Measurements from ENCODE around the gene PER1. TPM values are rescaled to one million over a fixed set of nuclear protein-coding genes. Genes with fewer than 3 reads are reported as not detected.
"Not testable (repeated sequence)": the region's sequence is repeated elsewhere in the genome, so short reads cannot be mapped to it uniquely, and the experiment has no call there.

PER1 gene
- total RNA-seq, 2 donors from 2014 or later, result 125 to 134 TPM

GRCh38 chr17:8109661-8110455, 42.3 kb downstream of the PER1 start:
- ATAC-seq, result peak; percentile 75 to 82
- intact Hi-C loops (cut with DNase I), result loop anchor here in 1 of 2 donors (5.0 kb wide), 1 partner anchor 33 kb away; no protein-coding TSS in a partner anchor
- DNase-seq, result peak; percentile 61

GRCh38 chr17:8108972-8109660, 43.1 kb downstream of the PER1 start:
- DNase-seq (no peak), ATAC-seq (no peak)
- intact Hi-C loops (cut with DNase I), result no loop called here

GRCh38 chr17:8106980-8107379, 45.2 kb downstream of the PER1 start:
- ATAC-seq; DNase-seq; intact Hi-C loops (cut with DNase I): not testable (repeated sequence)

GRCh38 chr17:8105957-8106398, 46.2 kb downstream of the PER1 start:
- ATAC-seq, result no peak
- DNase-seq, result no peak
- intact Hi-C loops (cut with DNase I), result no loop called here

- DNase-seq (no peak), ATAC-seq (no peak)
- intact Hi-C loops (cut with DNase I), result no loop called here
These were observed 47.3 kb downstream of the PER1 start for GRCh38 chr17:8104911-8105310.

- ATAC-seq, result peak in 1 of 2 donors; percentile 23
- no peak for DNase-seq
- intact Hi-C loops (cut with DNase I), result no loop called here
These were observed 48.7 kb downstream of the PER1 start for GRCh38 chr17:8103549-8103948.

GRCh38 chr17:8101721-8102120, 50.5 kb downstream of the PER1 start:
- intact Hi-C loops (cut with DNase I), result no loop called here
- DNase-seq (no peak), ATAC-seq (no peak)

GRCh38 chr17:8100763-8101162, 51.4 kb downstream of the PER1 start:
- no peak for ATAC-seq
- intact Hi-C loops (cut with DNase I), result no loop called here

GRCh38 chr17:8100111-8100510, 52.1 kb downstream of the PER1 start:
- intact Hi-C loops (cut with DNase I), result no loop called here
- ATAC-seq, result no peak
- no peak for DNase-seq

More at GRCh38 chr17:8100763-8101162, 51.4 kb downstream of the PER1 start:
- DNase-seq, result no peak

GRCh38 chr17:8096541-8096940, 55.7 kb downstream of the PER1 start:
- no peak for ATAC-seq
- intact Hi-C loops (cut with DNase I), result no loop called here
- no peak for DNase-seq

GRCh38 chr17:8095361-8095760, 56.8 kb downstream of the PER1 start:
- intact Hi-C loops (cut with DNase I), result no loop called here
- DNase-seq (no peak), ATAC-seq (no peak)

GRCh38 chr17:8091033-8091687, 61.0 kb downstream of the PER1 start:
- intact Hi-C loops (cut with DNase I), result no loop called here
- DNase-seq (no peak), ATAC-seq (no peak)

Small RNA genes within 50 kb of the gene (microRNA-seq; reads per million reads assigned to microRNA genes)
- gene MIR4521, result 69.5 to 79.4 reads per million in 2 donors
- 1.0 to 1.1 reads per million in 2 donors for gene MIR6883

Other genes with a start within 250 kb of the PER1 start
- 1 to 10 TPM; 1.1 to 1.3 TPM for gene RNF227, start 236.1 kb downstream of the PER1 start, total RNA-seq
- under 1 TPM; 0.71 to 0.97 TPM for gene KCNAB3, start 222.5 kb downstream of the PER1 start, total RNA-seq
- 100 to 1,000 TPM in 1 of 2 donors, 10 to 100 TPM in 1; 79.6 to 107 TPM for gene TRAPPC1, start 220.5 kb downstream of the PER1 start, total RNA-seq
- 10 to 100 TPM; 13.6 to 14.8 TPM for gene CNTROB, start 220.2 kb downstream of the PER1 start, total RNA-seq
- gene GUCY2D, start 149.8 kb downstream of the PER1 start, total RNA-seq, result under 1 TPM; 0.10 to 0.38 TPM
- under 1 TPM in 1 of 2 donors, not detected in 1; 0.39 TPM for gene ALOX15B, start 113.3 kb downstream of the PER1 start, total RNA-seq
- not detected for gene ALOX12B, start 64.7 kb downstream of the PER1 start, total RNA-seq
- not detected for gene ALOXE3, start 33.9 kb downstream of the PER1 start, total RNA-seq
- under 1 TPM; 0.38 to 0.47 TPM for gene HES7, start 28.3 kb downstream of the PER1 start, total RNA-seq
- gene VAMP2, start 10.5 kb upstream of the PER1 start, total RNA-seq, result 10 to 100 TPM; 59.1 to 72.3 TPM
- 1 to 10 TPM; 6.8 to 8.0 TPM for gene TMEM107, start 24.0 kb upstream of the PER1 start, total RNA-seq
- 1 to 10 TPM; 5.8 to 8.9 TPM for gene BORCS6, start 37.8 kb upstream of the PER1 start, total RNA-seq
- gene AURKB, start 58.2 kb upstream of the PER1 start, total RNA-seq, result 1 to 10 TPM; 1.4 to 1.5 TPM
- gene CTC1, start 95.7 kb upstream of the PER1 start, total RNA-seq, result 10 to 100 TPM; 16.0 to 16.6 TPM
- gene PFAS, start 96.9 kb upstream of the PER1 start, total RNA-seq, result 10 to 100 TPM; 13.5 to 24.1 TPM
- 10 to 100 TPM; 23.3 to 25.7 TPM for gene RANGRF, start 136.3 kb upstream of the PER1 start, total RNA-seq
- gene SLC25A35, start 143.0 kb upstream of the PER1 start, total RNA-seq, result 1 to 10 TPM; 2.2 to 2.8 TPM
- 10 to 100 TPM; 14.3 to 27.4 TPM for gene ARHGEF15, start 157.8 kb upstream of the PER1 start, total RNA-seq
- not detected for gene ODF4, start 187.4 kb upstream of the PER1 start, total RNA-seq
- 1,000 to 10,000 TPM; 1,025 to 1,062 TPM for gene RPL26, start 230.8 kb upstream of the PER1 start, total RNA-seq
- not detected for gene RNF222, start 245.4 kb upstream of the PER1 start, total RNA-seq